Occipital lobe (tissue), 2 donors: ENCODE data around the gene ARID5B. TPM values are rescaled to one million over a fixed set of nuclear protein-coding genes. Genes with fewer than 3 reads are reported as not detected.

ENCODE experiments used
- DNase-seq: peaks from one replicate; lab custom pipeline; 2025; lab: John Stamatoyannopoulos, UW
- total RNA-seq: library from RNA; depleted of rRNA; stranded (reverse); fragments of >200 nt; gene quantifications from one replicate; pipeline ENCODE4 v1.2.3, GENCODE V29; 2014

Gene ARID5B
- total RNA-seq, 1 donor from 2014 or later, result 27.6 TPM

DNA sequence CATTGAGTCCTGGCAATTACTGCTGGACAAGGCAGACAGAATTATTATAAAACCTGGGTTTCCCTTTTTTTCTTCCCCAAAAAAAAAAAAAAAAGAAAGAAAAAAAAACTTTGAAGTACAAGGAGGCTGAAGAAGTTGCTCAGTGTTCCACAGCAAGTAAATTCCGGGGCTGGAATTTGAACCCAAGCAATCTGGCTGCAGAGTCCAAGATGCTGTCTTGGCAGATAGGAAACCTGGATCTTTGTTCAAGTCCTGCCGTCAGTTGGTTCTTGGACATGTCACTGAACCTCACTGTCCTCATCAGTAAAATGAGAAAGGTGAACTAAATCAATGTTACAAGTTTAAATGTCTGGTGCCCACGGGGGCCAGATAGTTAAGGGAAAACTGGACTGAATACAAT, 35.3 kb downstream of the ARID5B start:
- no peak for DNase-seq

GRCh38 chr10:61937631-61938351, 36.3 kb downstream of the ARID5B start:
- no peak for DNase-seq

DNA sequence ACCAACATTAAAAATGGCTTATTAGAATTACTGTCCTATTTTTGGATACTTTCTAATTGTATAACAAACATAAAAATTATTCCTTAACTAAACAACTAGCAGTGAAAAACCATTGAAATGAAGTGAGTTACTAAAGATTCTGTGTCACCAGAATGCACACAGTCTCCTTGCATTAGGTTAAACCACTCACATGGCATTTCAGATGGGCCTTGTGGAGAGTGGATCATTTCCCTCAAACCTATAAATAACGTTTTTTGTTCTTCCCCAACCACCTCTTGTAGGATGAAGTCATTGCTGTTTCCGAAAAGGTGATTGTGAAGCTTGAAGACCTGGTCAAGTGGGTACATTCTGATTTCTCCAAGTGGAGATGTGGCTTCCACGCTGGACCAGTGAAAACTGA, 38.4 kb downstream of the ARID5B start:
- DNase-seq, result no peak

- no peak for DNase-seq
Measured at GRCh38 chr10:61941202-61941681, 39.7 kb downstream of the ARID5B start.

DNA sequence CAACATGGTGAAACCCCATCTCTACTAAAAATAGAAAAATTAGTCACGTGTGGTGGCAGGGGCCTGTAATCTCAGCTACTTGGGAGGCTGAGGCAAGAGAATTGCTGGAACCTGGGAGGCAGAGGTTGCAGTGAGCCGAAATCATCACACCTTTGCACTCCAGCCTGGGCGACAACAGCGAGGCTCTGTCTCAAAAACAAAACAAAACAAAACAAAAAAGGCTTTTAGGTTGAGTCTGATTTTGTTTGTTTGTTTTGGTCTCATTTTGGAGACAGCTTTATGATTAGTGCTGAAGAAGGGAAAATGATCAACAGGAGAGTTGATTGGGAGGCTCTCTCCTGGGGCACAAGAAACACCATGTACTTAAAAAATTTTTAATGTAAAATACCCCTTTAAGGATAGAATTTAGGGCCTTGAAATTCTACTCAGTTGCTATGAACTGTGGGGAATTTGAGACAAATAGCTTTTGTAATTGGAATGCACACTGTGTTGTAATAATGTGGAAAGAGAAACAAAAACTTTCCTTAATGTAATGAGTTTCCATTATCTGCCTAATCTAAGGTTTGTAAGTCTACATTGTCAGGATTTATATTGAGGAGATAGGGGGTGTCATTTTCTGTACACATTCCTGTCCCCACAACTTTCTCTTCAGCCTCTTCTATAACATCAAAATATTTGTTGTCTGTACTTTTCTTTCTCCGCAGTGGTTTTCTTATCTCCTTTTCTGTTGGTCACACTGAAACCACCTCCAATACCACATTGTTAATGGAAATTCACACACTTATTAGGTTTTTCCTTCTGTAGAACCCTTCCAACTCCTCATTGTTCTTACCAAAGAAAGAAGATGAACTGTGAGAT, 41.3 kb downstream of the ARID5B start:
- DNase-seq, result no peak

GRCh38 chr10:61943674-61944378, 42.3 kb downstream of the ARID5B start:
- no peak for DNase-seq

GRCh38 chr10:61944410-61945147, 43.1 kb downstream of the ARID5B start:
- no peak for DNase-seq

DNA sequence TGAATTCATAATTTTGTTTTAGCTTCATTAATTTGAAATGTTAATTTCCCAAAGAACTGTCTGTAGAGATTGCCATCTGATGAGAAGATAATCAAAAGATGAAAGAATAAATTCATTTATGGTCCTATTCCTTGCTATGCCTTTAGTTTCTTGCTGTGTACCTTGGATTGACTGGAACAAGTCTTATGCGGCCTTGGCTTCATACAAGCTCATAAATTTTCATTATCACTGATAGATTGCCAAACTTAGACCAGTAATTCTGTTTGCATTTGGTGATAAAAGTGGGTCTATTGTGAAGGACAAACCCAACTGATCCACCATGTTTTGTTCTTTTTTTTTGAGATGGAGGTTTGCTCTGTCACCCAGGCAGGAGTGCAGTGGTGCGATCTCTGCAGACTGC, 48.2 kb downstream of the ARID5B start:
- DNase-seq, result no peak

GRCh38 chr10:61950449-61951143, 49.1 kb downstream of the ARID5B start:
- no peak for DNase-seq

GRCh38 chr10:61951144-61951483, 49.6 kb downstream of the ARID5B start:
- DNase-seq, result no peak

DNA sequence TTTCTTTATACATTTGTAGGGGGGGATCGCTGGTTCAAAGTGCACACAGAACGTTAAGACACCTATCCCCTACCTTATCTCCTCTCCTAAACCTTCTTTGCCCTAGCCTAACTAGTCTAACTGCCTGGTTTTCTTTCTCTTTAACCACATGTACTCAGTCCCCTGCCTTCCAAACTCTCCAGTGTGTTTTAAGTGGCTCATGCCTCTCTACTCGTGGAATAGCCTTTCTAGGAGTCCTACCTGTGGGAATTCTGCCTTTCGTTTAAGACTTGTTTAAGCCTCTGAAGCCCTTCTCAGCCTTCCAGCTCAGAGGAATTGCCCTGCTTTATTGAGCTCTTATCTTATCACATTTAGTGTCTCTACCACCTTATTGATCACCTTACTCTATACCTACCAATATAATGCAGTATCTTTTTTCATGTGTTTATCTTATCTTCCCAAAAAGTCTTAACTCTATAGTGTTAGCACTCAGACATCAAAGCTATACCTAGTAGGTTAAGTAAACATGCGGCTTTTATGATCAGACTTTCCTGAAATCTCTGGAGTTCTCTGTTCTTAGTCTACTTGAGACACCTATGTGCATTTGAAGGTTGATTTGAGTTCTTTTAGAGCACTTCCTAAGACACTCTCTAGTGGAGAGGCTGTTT, 50.7 kb downstream of the ARID5B start:
- no peak for DNase-seq

DNA sequence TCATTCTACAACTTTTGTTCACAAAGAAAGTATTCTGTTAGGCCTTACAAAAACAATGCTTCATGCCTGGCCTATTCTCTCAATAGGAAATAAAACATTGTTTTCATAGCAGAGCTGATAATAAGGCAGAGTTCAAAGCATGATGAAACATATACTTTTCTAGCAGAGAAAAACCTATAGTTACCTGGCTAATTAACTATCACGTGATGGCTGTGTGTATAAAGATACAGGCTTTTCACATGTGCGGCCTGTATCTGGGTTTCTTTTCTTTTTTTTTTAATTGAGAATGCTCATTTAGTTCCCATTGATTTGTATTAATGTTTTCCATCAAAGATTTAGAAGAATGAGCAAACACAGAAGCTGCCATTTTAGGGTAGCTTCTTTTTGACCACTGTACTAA, 51.7 kb downstream of the ARID5B start:
- no peak for DNase-seq

DNA sequence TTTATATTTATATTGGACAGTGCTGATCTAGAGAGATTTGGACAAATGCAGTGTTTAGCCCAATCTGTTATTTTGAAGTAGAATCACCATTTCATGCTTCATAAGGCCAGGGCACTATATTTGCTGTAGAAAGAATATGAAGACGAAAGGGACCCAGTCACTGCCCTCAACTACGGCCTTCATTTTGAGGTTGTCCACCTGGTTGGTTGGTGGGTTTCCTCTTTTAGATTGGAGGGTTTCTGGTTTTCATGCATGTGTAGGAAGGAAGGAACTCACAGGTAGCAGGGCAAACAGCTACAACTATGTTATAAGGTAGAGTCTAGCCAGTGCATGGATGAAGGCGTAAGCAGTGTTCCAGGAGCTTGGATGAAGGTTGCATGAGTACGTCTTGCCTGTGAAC, 56.3 kb downstream of the ARID5B start:
- no peak for DNase-seq

DNA sequence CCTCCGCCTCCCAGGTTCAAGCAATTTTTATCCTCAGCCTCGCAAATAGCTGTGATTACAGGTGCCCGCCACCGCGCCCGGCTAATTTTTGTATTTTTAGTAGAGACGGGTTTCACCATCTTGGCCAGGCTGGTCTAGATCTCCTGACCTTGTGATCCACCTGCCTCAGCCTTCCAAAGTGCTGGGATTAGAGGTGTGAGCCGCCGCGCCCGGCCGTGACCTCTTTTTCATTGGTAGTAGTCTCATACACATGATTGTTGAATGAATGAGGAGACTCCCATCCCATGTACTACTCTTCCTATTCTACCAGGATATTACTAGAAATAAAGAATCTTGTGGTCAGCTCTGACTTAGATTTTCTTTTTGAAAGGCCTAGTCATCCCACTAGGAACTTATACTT, 56.8 kb downstream of the ARID5B start:
- no peak for DNase-seq

- DNase-seq, result no peak
Measured at GRCh38 chr10:61958805-61959204, 57.3 kb downstream of the ARID5B start.

- no peak for DNase-seq
Measured at GRCh38 chr10:61959814-61960213, 58.3 kb downstream of the ARID5B start.

DNA sequence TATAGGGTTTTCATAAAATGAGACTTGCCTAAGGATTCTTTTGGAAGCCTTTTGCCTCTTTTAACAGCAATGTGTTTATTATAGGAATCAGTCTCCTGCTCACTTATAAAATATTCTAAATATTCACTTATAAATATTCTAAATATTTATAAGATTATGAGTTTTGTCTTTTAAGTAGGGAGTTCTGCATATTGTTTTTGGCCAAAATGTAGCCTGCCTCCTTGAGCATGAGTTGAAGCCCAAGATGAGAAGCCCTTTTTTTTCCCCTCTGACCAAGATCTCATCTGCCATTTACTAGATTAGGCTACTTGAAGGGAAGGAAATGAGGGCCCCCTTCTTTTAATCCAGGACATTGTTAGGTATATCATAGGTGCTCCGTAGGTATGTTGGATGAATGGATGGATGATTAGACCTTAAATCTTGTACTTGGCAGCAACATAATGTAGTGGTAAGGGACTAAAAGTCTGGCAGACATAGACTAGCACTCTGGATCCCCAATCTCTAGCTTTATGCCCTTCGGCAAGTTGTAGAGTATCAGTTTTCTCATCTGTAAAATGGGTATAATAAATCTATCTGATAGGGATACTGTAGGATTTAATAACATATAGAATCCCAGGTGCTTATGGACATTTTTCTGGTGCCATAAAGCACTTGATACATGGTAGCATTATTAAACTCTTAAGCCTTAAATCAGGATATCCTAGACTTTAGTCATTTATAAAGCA, 59.1 kb downstream of the ARID5B start:
- DNase-seq, result no peak

GRCh38 chr10:61961278-61961677, 59.8 kb downstream of the ARID5B start:
- no peak for DNase-seq

DNA sequence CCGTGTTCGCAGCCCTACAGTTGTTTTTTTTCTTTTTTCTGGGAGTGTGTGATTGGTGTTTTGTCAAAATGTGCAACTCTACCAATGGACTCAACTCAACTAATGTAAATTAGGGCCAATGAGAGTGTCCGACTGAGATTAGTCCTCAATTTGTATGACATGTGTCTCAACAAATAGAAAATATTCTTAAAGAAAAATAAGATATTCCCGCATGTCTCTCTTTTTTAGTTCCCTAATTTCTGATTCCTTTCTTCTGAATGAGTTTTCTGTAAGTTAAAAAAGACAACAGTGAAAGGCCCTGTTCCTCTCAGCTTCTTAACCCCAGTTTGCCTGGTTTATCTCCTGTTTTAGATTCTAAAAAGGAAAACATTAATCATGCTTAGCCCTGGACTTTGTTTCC, 61.5 kb downstream of the ARID5B start:
- no peak for DNase-seq

GRCh38 chr10:61963669-61964058, 62.2 kb downstream of the ARID5B start:
- DNase-seq, result no peak
